Adrenal gland (tissue), 12 donors: ENCODE data around the gene DPP10. TPM values are rescaled to one million over a fixed set of nuclear protein-coding genes. Genes with fewer than 3 reads are reported as not detected.

Experiments used
- DNase-seq, 7 donors: peaks; one replicate each; pipeline ENCODE4 v3.0.0-alpha.2; 2019 to 2020
- H3K27ac ChIP-seq, 5 donors: fragments of 200-600 bp; sonication (generic) in 4 of 5; 1 replicate in 3 of 5; 2 replicates in 2 of 5; pipeline versions ENCODE4 v1.5.1 to v1.8.0; 2016 to 2020; ENCODE audit warnings: mild to moderate bottlenecking in 1 of 5
- H3K27me3 ChIP-seq: fragments of 200-600 bp; 2 replicates; pipeline ENCODE4 v1.8.0; 2021
- H3K36me3 ChIP-seq, 2 donors: fragments of 200-600 bp; replicated peaks in 1 of 2; 1 replicate in 1 of 2; 2 replicates in 1 of 2; pipeline versions ENCODE4 v1.5.1 to v1.8.0; 2018 to 2022
- H3K4me1 ChIP-seq, 2 donors: fragments of 200-600 bp; replicated peaks in 1 of 2; 1 replicate in 1 of 2; 2 replicates in 1 of 2; pipeline versions ENCODE4 v1.5.1 to v1.8.0; 2018 to 2021
- H3K4me3 ChIP-seq, 4 donors: fragments of 200-600 bp; sonication (generic) in 3 of 4; one replicate each; pipeline ENCODE4 v1.5.1; 2016 to 2018
- H3K9me3 ChIP-seq, 3 donors: fragments of 200-600 bp; sonication (generic) in 1 of 3; replicated peaks in 1 of 3; 1 replicate in 2 of 3; 2 replicates in 1 of 3; pipeline versions ENCODE4 v1.5.1 to v1.8.0; 2016 to 2021
- CTCF ChIP-seq, 6 experiments: fragments of 450-650 bp in 4 of 6; fragments of 200-600 bp in 2 of 6; sonication (generic) in 1 of 6; IDR thresholded peaks; 1 replicate in 5 of 6; 2 replicates in 1 of 6; pipeline versions ENCODE4 v1.5.1 to v1.8.0; 2016 to 2021; ENCODE audit warnings: antibody characterized with exemption in 6 of 6, mild to moderate bottlenecking in 2 of 6, moderate library complexity in 1 of 6
- POLR2A ChIP-seq, 2 donors: fragments of 450-650 bp; IDR thresholded peaks; one replicate each; pipeline ENCODE4 v1.6.1; 2017; ENCODE audit warnings: antibody characterized with exemption in 2 of 2, mild to moderate bottlenecking in 2 of 2, moderate library complexity in 1 of 2
- WGBS, 4 donors: extraction: QIAGEN DNeasy Blood & Tissue Kit in 2 of 4; methylation state at CpG; one replicate each; pipeline versions ENCODE4 v1.1.5 to v1.1.7; 2013 to 2017; 5-methylcytosine and 5-hydroxymethylcytosine counted together
- intact Hi-C, 2 donors: fragments of 100-400 bp; cut with DNase I; formaldehyde crosslinking; loops; one replicate each; pipeline versions ENCODE4 v1.14.1 to v1.15.0; 2022 to 2023
- polyA plus RNA-seq, 3 donors: library from polyadenylated mRNA; stranded (reverse); fragments of 200-250 nt in 2 of 3; fragments of 350-450 nt in 1 of 3; fragmentation: Illumina TruSeq in 1 of 3; extraction: RNeasy Lipid Tissue Mini Kit (QIAGEN cat#74804) in 1 of 3; gene quantifications; one replicate each; pipeline ENCODE4 v1.2.3, GENCODE V29; 2013 to 2014
- total RNA-seq, 9 donors: library from RNA; depleted of rRNA in 4 of 9; stranded (reverse); fragments of >200 nt in 4 of 9; fragments of 120-200 nt in 1 of 9; fragmentation: NEBNext Ultra II Directional in 1 of 9; extraction: Animal tissue kit (Norgen Biotek cat#: 25700) in 1 of 9; gene quantifications; one replicate each; pipeline versions ENCODE4 v1.1.0 to v1.2.4, GENCODE V29; 2013 to 2023
- donor health status: healthy with polysubstance abuse.
- donor health status: Bipolar disorder and iron deficiency.
- donor health status: DM: yes; HTN: yes; CAD: no.
- donor health status: DM: no; HTN: no; CAD: no.
- donor health status: DM: no; HTN: no; CAD: no.
- donor health status: DM: yes; HTN: yes; CAD: no.

The DPP10 gene
- total and polyA plus RNA-seq, 12 donors: 5.2 to 257 (median 32.0) TPM

DNA sequence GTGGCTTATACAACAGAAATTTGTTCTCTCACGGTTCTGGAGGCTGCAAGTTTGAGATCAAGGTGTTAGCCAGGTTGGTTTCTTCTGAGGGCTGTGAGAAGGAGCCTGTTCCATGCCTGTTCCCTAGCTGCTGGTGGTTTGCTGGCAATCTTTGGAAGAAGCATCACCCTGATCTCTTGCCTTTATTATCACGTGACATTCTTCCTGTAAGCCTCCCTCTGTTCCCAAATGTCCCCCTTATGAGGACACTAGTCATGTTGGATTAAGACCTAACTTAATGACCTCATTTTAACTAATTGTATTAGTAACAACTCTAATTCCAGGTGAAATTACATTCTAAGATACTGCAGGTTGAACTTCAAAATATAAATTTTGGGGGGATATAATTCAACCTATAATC lies 135.2 kb downstream of the DPP10 start:
- intact Hi-C loops: no loop called here
- Histone ChIP-seq H3K4me1 (no peaks in the 10 kb centered on the region), H3K9me3 (no peaks in the 10 kb centered on the region), H3K27ac (no peak overlapping the region), H3K4me3 (no peak overlapping the region), H3K27me3 (no peaks in the 10 kb centered on the region), H3K36me3 (no peaks in the 10 kb centered on the region)
- TF ChIP-seq POLR2A (IDR thresholded peaks at IDR 0.05) (no peak), CTCF (IDR thresholded peaks at IDR 0.05) (no peak)
- DNase-seq: no peak
- 80 to 88% (median 82%) methylated on average over 2 of the region's 2 CpGs for WGBS, 4 donors

- H3K4me3 ChIP-seq: no peak overlapping the region
- H3K27me3 ChIP-seq: peaks cover 5% of the 10 kb centered on the region
- H3K27ac ChIP-seq: no peak overlapping the region
- H3K4me1 ChIP-seq: no peaks in the 10 kb centered on the region
- no peak for DNase-seq
- intact Hi-C loops: no loop called here
- TF ChIP-seq POLR2A (IDR thresholded peaks at IDR 0.05) (no peak), CTCF (IDR thresholded peaks at IDR 0.05) (no peak)
- 10 to 21% (median 16%) methylated on average over 3 of the region's 3 CpGs for WGBS, 4 donors
- H3K36me3 ChIP-seq: no peaks in the 10 kb centered on the region
- no peaks in the 10 kb centered on the region for H3K9me3 ChIP-seq
These were observed 137.1 kb downstream of the DPP10 start for GRCh38 chr2:114579542-114579941.

- Histone ChIP-seq H3K27ac (no peak overlapping the region), H3K4me1 (no peaks in the 10 kb centered on the region), H3K27me3 (peaks cover 5% of the 10 kb centered on the region), H3K4me3 (no peak overlapping the region), H3K9me3 (no peaks in the 10 kb centered on the region), H3K36me3 (no peaks in the 10 kb centered on the region)
- no peak for DNase-seq
- TF ChIP-seq CTCF (IDR thresholded peaks at IDR 0.05): no peak
- TF ChIP-seq POLR2A (IDR thresholded peaks at IDR 0.05): no peak
- intact Hi-C loops: no loop called here
- 60 to 72% (median 68%) methylated on average over 6 of the region's 6 CpGs for WGBS, 4 donors
These were observed 138.2 kb downstream of the DPP10 start for GRCh38 chr2:114580691-114581090.

DNA sequence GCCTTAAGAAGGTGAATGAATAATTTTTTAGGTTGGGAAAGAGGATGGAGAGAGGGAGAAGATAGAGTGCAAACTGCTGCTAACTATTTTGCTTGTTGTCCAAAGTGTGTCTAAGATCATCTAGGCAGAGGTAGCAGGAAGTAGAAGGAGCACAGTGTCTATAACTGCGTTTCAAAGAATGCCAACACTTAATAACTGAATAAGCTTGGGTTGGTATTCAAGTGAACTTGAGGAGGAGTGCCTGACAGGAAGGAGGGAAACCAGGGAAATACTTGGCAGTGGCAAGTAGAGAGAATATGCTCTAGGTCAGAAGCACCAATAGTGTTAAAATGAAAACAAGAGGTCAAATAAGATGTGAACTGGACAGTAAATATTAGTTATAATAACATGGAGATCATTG lies 155.9 kb downstream of the DPP10 start:
- WGBS, 4 donors: 53 to 83% (median 74%) methylated on average over 1 of the region's 1 CpG
- intact Hi-C loops: no loop called here
- H3K4me3 ChIP-seq: no peak overlapping the region
- TF ChIP-seq CTCF (IDR thresholded peaks at IDR 0.05) (no peak), POLR2A (IDR thresholded peaks at IDR 0.05) (no peak)
- no peak for DNase-seq
- H3K27me3 ChIP-seq: peaks cover 1% of the 10 kb centered on the region
- H3K9me3 ChIP-seq: no peaks in the 10 kb centered on the region
- no peaks in the 10 kb centered on the region for H3K4me1 ChIP-seq
- no peak overlapping the region for H3K27ac ChIP-seq
- no peaks in the 10 kb centered on the region for H3K36me3 ChIP-seq
